NCI-H1105 (cell line): ENCODE results near the gene S100A3.
"Not testable (repeated sequence)": the region's sequence is repeated elsewhere in the genome, so short reads cannot be mapped to it uniquely, and the experiment has no call there.

Experiments used
- DNase-seq: peaks from one replicate; lab custom pipeline; 2025; lab: John Stamatoyannopoulos, UW

The S100A3 gene, protein sequence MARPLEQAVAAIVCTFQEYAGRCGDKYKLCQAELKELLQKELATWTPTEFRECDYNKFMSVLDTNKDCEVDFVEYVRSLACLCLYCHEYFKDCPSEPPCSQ

DNA sequence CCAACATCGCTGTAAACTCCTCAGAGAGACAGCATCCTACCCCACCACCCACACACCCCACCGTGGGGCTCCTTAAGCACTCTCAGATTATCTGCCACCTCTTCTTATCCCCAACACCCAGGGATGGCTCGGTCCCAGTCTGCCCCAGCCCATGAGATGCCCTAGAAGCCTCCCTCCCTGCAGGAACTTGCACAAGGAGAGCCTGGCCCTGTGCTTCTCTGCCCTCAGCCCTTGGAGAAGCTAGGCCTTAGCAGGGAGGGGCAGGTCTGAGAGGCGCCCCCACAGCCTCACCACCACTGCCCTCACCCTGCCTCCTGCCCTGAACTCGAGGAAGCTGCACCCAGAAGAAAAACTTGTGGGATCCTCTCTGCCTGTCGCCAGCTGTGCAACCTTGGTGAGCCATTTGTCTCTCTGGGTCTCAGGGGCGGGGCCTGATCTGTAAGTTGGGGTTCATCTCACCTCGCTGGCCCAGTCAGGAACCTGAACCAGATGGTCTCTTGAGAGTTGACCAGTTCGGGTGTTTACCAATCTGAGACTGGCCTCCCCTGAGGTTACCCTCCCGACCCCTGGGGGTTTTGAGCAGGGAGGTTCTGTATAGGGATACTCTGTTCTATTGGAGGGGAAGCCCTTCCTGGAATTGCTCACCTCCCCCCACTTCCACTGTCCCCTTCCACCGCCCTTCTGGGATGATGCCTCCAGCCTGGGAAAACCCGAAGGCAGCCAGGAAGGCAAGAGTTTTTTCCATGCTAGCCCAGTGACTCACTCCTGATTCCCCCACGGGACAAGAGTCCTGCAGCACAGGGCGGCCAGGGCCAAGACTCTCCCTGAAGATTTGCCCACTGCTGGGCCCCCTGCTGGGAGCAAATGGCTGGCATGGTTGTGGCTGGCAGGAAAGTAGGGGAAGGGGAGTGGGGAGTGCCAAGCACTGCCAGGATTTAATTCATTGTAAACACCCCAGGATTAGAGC is at the start of gene S100A3:
Gene S100A3, minus strand, starts transcription at position 537 of the 967 bp plus-strand sequence. CDS start 773 bp downstream, outside the sequence.
- DNase-seq, result no peak

DNA sequence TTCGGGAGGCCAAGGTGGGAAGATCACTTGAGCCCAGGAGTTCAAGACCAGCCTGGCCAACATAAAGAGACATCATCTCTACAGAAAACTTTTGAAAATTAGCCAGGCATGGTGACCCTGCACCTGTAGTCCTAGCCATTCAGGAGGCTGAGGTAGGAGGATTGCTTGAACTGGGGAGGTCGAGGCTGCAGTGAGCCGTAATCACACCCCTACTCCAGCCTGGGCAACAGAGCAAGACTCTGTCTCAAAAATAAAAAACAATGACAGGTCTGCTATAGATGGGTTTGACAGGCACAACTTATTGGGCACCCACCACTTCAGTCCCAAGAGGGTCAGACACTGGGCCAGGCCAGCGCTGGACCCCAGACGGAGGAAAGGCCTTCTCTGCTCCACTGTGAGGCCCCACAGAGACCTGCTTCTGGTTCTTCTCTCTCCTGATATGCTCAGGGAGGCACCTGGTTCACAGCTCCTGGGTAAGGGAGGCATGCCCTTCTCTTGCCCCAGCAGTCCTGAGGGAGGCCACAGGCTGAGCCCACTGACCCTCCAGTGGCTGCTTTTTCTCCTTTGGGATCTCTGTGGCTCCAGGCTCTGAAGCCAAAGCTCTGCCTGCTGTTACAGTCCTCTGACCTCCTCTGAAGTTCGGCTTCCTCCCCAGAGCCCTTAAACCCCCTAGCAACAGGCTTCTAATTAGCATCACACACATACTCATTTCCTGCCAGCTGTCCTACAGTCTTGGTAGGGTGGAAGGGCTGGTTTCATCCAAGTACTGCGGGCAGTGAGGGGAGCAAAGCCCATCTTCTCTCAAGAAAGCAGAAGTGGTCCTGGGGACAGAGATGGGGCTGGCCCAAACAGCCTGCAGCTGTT is 49.5 kb upstream of the S100A3 start:
- DNase-seq, result no peak

DNA sequence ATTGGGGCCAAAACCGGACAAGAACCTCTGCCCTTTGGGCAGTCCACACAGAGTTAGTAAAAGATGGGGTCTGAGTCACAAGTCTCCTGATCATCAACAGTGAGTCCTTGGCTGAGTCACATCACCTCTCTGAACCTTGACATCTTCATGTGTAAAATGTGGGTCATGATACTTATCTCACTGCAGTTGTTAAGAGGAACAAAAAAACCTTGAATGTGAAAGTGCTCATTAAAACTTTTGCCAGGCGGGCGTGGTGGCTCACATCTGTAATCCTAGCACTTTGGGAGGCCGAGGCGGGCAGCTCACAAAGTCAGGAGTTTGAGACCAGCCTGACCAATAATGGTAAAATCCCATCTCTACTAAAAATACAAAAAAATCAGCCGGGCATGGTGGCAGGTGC is 48.1 kb upstream of the S100A3 start:
- no peak for DNase-seq

DNA sequence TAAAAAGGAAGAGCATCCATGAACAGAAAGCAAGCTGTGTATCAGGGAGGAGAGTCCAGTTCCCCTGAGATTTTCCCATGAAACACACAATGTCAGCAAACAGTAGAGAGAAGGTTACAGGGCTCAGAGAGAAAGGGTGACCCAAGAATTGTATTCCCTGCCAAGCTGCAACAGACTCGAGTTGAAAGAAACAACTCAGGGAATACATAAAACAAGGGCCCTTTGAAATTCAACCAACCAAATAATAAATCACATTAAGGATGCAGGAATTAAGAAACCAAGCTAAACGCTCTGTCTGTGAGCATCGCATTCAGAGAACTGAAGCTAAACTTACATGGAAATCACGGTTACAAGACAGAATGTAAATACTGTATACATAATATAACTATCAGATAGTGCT is 43.7 kb upstream of the S100A3 start:
- DNase-seq, result no peak

DNA sequence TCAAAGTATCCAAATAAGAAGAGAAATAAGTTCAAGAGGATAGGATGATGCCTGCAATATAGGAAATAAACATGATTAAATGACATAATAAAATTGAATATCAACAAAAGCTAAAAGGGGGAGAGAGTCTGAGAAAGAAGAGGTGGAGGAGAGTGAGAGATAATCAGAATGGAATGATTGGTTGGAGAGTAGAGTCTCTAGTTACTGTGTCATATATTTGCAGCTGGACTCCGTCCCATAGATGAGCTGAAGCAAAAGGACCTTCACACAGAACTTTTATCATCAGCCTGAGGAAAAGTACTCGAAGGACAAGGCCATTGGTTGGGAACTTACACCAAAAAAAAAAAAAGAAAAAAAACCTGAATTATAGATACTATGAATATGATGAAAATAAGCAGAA is 39.4 kb upstream of the S100A3 start:
- DNase-seq, result no peak

DNA sequence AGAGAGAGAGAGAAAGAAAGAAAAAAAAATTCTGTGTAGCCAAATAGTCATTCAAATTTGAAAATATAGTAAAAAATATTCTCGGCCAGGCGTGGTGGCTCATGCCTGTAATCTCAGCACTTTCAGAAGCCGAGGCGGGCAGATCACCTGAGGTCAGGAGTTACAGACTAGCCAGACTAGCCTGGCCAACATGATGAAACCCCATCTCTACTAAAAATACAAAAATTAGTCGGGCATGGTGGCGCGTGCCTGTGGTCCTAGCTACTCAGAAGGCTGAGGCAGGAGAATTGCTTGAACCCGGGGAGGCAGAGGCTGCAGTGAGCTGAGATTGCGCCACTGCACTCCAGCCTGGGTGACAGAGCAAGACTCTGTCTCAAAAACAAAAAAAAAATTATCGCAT is 39.0 kb upstream of the S100A3 start:
- DNase-seq, result not testable (repeated sequence)

DNA sequence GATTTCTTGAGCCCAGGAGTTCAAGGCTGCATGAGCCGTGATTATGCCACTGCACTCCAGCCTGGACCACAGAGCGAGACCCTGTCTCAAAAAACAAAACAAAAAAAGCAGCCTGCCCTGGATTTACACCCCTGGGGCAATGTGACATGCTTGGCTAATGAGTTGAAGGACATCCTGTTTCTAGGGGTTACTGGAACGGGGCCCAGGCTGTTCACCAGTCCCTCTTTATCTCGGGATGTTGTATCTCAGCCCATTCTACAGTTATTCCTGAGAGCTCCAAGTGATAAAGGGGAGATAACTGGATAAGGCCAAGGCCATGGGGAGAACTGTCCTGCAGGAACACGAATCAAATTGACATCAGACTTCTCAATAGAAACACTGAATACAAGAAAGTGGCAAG is 38.3 kb upstream of the S100A3 start:
- no peak for DNase-seq

DNA sequence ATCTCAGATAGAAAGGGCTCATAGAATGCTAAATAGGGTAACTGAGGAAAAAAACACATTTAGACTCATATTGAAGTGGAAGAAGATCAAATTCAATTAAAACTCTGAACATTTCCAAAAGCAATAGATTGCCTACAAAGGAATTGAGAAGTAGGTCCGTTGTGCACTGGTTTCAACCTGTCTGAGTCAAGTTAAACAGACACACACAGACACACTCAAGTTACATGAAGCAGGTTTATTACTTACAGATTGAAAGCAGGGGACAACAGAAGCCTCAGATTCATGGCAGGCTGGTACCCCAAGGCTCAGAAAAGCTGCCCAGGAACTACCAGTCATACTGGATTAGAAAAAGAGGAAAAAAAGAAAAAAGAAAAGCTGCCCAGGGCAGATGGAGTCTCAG is 37.3 kb upstream of the S100A3 start:
- no peak for DNase-seq

DNA sequence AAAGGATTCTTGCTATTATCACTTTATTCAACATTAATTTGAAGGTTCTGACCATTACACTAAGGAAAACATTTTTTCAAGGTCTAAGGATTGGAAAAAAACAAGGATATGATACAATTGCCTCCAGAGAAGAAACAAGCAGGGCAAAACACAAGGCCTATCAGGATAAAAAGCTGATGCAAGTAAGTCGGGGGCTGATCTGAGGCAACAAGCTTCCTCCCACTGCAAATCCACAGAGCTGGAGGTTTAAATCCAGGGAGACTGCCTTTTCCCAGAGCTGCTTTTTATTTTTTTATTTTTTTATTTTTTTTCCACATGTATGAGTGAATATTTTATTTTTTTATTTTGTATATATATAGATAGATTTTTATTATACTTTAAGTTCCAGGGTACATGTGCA is 35.9 kb upstream of the S100A3 start:
- DNase-seq, result no peak

DNA sequence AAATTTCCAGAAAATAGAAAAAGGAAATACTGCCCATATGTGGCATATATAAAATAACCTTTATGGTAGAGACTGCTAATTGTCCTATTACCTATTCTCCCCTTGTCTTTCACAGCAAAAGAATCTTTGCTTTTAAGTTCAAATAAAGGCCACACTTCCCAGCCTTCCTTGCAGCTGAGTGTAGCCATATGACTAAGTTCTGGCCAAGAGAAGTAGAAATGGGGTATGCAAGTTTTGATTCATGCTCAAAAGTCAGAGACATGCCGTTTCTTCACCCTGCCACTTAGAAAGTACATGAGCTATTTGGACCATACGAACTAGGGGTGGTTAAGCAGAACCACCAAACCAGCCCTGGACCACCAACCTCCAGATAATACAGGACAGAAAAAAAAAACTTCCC is 34.9 kb upstream of the S100A3 start:
- DNase-seq, result no peak

DNA sequence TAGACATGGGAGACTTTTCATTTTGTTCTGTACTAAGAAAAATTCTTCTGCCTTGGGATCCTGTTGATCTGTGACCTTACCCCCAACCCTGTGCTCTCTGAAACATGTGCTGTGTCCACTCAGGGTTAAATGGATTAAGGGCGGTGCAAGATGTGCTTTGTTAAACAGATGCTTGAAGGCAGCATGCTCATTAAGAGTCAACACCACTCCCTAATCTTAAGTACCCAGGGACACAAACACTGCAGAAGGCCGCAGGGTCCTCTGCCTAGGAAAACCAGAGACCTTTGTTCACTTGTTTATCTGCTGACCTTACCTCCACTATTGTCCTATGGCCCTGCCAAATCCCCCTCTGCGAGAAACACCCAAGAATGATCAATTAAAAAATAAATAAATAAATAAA is 34.5 kb upstream of the S100A3 start:
- not testable (repeated sequence) for DNase-seq

DNA sequence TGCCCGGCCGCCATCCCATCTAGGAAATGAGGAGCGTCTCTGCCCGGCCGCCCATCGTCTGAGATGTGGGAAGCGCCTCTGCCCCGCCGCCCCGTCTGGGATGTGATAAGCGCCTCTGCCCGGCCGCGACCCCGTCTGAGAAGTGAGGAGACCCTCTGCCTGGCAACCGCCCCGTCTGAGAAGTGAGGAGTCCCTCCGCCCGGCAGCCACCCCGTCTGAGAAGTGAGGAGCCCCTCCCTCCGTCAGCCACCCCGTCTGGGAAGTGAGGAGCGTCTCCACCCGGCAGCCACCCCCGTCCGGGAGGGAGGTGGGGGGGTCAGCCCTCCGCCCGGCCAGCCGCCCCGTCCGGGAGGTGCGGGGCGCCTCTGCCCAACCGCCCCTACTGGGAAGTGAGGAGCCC is 33.8 kb upstream of the S100A3 start:
- not testable (repeated sequence) for DNase-seq

DNA sequence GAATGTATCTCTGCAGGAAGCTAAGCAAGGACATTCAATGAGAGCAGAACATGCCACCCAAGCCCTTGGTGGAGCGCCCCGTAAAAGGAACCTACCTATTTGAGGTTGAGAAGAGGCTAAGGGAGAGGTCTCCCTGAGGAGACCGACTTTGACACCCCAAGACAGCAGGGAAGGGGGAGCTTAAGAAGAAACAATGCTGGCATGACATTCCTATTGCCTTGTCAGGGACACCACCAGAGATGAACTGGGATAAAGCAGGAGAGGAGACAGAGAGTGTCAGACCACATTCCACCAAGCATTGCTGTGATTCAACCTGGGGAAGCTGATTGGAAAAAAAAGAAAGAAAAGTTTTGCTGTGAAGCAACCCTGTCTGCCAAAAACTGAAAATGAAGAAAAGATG is 29.9 kb upstream of the S100A3 start:
- no peak for DNase-seq

DNA sequence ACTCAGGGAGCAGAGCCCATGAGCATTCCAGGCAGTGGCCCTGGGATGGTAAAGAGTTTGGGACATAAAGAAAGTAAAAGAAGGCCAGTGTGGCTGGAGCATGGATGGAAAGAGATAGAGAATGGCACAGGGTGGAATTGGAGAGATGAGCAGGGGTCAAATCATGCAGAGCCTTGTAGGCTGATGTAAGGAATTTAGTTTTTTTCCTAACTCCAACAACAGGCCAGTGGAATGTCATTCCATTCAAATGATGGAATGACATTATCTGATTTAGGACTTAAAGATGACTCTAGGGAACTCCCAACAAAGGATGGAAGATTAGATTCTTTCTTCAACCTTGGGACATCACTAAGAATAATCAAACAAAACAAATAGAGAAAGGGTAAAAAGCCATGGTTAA is 29.4 kb upstream of the S100A3 start:
- no peak for DNase-seq

DNA sequence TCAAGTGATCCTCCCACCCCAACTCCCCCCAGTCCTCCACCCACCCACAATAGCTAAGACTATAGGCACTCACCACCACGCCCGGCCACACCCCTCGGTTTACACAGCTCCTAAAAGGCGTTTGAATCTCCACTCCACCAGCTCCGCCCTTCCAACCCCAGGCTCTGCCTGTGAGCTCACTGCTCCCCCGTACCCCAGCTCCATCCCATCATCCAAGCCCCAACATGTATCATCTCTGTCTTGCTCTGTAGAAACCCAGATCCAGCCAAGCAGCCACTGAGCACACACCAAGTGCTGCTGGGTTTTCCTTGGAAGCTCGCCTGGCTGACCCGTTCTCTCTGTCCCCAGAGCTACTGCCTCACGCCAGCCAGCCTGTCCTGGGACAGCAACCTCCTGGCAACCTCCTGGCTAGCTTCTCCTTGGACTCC is 28.6 kb upstream of the S100A3 start:
- DNase-seq, result no peak

DNA sequence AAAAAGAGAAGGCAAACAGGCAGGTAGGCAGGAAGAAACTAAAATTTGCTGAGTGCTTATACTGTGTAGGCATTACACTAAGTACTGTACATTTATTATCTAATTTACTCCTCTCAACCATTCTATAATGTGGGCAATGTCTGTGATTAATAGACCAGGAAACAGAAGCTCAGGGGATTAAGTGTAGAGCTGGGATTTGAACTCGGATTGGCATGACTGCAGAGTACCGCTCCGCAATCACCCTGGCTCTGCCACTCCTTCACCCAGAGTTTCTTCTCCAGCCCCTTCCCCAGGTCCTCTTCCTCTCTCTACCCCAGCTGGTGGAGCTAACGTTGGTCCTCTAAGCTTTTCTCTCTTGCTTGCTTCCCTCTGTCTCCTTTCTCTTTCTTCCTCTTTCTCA is 28.1 kb upstream of the S100A3 start:
- DNase-seq, result no peak

DNA sequence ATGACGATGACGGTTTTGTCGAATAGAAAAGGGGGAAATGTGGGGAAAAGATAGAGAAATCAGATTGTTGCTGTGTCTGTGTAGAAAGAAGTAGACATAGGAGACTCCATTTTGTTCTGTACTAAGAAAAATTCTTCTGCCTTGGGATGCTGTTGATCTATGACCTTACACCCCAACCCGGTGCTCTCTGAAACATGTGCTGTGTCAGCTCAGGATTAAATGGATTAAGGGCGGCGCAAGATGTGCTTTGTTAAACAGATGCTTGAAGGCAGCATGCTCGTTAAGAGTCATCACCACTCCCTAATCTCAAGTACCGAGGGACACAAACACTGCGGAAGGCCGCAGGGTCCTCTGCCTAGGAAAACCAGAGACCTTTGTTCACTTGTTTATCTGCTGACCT is 26.4 kb upstream of the S100A3 start:
- DNase-seq, result not testable (repeated sequence)

DNA sequence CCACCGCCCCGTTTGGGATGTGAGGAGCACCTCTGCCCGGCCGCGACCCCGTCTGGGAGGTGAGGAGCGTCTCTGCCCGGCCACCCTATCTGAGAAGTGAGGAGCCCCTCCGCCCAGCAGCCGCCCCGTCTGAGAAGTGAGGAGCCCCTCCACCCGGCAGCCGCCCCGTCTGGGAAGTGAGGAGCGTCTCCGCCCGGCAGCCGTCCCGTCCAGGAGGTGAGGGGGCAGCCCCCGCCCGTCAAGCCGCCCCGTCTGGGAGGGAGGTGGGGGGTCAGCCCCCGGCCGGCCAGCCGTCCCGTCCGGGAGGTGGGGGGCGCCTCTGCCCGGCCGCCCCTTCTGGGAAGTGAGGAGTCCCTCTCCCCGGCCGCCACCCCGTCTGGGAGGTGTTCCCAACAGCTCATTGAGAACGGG is 26.0 kb upstream of the S100A3 start:
- DNase-seq, result not testable (repeated sequence)

DNA sequence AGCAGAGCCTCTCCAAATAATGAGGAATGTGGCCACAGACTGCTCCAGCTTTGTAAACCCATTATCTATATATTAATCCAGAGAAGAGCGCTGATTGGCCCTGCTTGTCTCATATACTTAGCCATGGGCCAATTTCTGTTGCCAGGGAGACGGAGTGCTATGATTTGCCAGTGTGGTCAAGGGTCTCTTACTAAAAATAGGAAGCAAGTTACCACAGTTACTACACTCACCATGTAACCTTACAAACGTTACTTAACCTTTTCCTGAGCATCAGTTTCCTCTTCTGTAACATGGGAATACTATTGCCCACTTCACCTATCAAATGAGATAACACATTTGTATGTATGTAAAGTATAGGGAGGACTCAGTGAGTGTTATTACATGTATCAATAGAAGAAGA is 24.3 kb upstream of the S100A3 start:
- DNase-seq, result no peak

DNA sequence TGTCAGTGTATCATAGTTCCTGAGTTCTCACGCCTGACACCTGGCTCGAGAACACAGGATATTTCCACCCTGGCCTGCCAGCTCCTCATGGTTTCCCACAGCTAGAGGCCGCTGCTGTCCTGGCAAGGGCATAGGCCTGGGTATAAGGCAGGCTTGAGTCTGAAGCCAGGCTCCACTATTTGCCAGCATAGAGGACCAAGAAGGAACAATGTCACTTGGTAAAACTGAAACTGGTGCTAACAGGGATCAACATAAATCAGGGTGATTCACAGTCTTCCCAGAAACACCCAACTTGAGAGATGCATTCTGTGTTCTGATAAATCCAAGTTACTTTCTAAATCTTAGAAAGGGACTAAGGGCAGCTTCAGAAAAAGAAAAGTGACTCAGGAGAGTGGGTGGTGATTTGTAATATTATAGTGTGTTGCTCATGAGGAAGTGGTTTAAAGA is 23.5 kb upstream of the S100A3 start:
- no peak for DNase-seq

DNA sequence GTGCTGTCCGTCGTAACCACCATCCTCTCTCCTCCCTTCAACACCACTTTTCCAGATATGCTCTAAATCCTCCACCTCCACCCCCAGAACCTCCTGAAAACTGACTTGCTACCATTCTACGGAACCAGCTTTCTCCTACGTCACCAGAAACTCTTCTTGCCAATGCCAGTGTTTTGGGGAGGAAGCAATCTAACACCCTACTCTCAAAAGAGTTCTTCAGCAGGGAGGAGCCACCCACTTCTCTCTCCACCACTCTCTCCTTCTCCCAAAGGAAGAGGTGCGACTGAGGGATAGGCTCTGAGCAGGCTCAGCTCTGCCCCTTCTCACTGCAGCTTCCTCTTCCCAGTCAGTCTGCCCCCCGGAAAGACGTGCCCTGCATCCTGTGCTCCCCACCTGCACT is 22.6 kb upstream of the S100A3 start:
- no peak for DNase-seq

DNA sequence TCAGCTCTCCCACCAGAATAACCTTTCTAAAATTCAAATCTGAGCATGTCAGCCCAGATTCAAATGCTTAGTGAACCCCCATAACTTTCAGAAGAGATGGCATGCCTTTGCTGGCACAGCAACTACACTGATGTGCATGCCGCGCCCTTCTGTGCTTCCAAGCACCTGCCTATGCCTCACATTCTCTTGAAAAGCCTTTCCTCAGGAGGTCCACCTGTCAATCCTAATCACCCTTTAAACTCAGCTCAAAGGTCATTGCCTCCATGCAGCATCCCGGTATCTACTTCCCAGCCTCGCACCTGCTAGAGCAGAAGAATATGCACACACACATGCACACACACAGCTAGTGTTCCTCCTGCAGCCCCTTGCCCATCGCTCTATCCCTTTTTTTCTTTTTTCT is 21.8 kb upstream of the S100A3 start:
- DNase-seq, result no peak

DNA sequence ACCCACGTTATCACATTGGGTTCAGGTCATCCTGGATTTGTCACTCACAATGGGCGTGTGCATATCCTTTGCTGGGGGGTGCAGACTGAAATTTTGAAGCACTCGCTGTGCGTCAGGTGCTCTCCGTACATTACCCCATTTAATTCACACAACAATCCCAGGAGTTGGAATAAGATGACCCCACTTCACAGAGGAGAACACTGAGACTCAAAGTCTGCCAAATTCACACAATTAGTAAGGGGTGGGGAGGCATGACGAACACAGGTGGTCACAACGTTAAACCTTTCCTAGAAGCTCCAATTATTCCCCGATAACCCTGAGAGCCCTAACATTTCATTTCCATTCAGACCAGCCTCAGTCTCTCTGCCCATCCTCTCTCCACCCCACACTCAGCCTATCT is 20.4 kb upstream of the S100A3 start:
- no peak for DNase-seq
